NT2/D1 (cell line): ENCODE measurements around the gene NFASC.

Source experiments
- SUZ12 ChIP-seq: IDR thresholded peaks from 2 replicates; pipeline ENCODE4 v1.6.1; 2011; ENCODE audit not compliant: insufficient read length, insufficient read depth; ENCODE audit errors: extremely low read depth
- YY1 ChIP-seq: IDR thresholded peaks from 2 replicates; pipeline ENCODE4 v1.6.1; 2011; ENCODE audit not compliant: insufficient read length, insufficient read depth

GRCh38 chr1:204950353-204951001 lies 79.8 kb downstream of the NFASC start:
- TF ChIP-seq SUZ12 (no peak), YY1 (no peak)
